Measurements from ENCODE around the gene CD27. TPM values are rescaled to one million over a fixed set of nuclear protein-coding genes. Genes with fewer than 3 reads are reported as not detected.
"Not testable (repeated sequence)": the region's sequence is repeated elsewhere in the genome, so short reads cannot be mapped to it uniquely, and the experiment has no call there.

Gene CD27
- total RNA-seq, 1 donor from 2014 or later, result not detected

DNA sequence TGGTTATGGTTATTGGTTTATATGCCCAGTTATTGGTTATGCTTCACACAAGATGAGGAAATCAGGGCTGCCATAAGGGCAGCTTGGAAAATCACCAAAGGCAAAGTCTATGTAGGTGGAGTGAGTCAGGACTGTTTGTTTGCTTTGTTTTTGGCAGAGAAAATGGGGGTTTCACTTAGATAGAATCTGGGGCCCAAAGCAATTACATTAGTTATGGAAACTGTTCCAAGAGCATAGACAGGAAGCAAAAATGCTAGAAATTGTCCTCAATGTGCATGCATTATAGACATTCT, 23.5 kb downstream of the CD27 start:
- peaks cover 14 to 24% (median 22%) of the 10 kb centered on the region in 3 donors for H3K4me1 ChIP-seq (ENCODE audit: control insufficient read depth in 3 of 3, insufficient read depth in 3 of 3, low read length in 3 of 3)
- no peak overlapping the region for H3K27ac ChIP-seq (ENCODE audit: low read depth, low read length)
- no peaks in the 10 kb centered on the region for H3K9me3 ChIP-seq (ENCODE audit: control insufficient read depth in 3 of 3, low read length in 3 of 3)
- H3K4me3 ChIP-seq (ENCODE audit: low read length in 3 of 3), result no peak overlapping the region
- H3K36me3 ChIP-seq (ENCODE audit: control insufficient read depth in 3 of 3, insufficient read depth in 3 of 3, low read length in 3 of 3), result peaks cover 21 to 33% (median 23%) of the 10 kb centered on the region in 3 donors
- H3K27me3 ChIP-seq (ENCODE audit: control insufficient read depth in 3 of 3, insufficient read depth in 3 of 3, low read length in 3 of 3), result no peaks in the 10 kb centered on the region
- no peak overlapping the region for H3K9ac ChIP-seq (ENCODE audit: low read depth in 1 of 3, low read length in 3 of 3)

DNA sequence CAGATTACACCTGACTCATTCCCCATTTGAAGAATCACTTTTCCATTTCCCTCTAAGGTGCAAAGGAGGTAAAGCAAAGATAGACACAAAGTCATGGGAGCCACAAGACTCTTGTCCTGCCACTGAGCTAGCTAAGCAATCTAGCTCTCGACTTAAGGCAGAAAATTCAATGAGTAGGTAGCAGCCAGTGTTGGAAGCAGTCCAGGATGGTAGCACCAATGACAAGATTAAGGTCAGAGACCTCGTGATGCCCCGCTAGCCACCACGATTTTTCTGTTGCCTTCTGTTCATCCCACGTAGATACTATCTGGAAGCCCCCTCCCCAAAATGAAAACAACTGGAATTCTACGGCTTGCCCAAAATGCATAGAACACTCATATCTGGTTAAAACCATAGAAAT, 24.3 kb downstream of the CD27 start:
- Histone ChIP-seq H3K9ac (ENCODE audit: low read depth in 1 of 3, low read length in 3 of 3) (peak overlapping the region in 2 of 3 donors; percentile 2 to 81), H3K4me3 (ENCODE audit: low read length in 3 of 3) (peak overlapping the region in 2 of 3 donors; percentile 66 to 93), H3K4me1 (ENCODE audit: control insufficient read depth in 3 of 3, insufficient read depth in 3 of 3, low read length in 3 of 3) (peaks cover 14 to 24% (median 22%) of the 10 kb centered on the region in 3 donors), H3K27me3 (ENCODE audit: control insufficient read depth in 3 of 3, insufficient read depth in 3 of 3, low read length in 3 of 3) (no peaks in the 10 kb centered on the region), H3K36me3 (ENCODE audit: control insufficient read depth in 3 of 3, insufficient read depth in 3 of 3, low read length in 3 of 3) (peaks cover 15 to 25% (median 18%) of the 10 kb centered on the region in 3 donors), H3K9me3 (ENCODE audit: control insufficient read depth in 3 of 3, low read length in 3 of 3) (no peaks in the 10 kb centered on the region), H3K27ac (ENCODE audit: low read depth, low read length) (peak overlapping the region; percentile 86)

GRCh38 chr12:6469609-6470374, 25.0 kb downstream of the CD27 start:
- peak overlapping the region; percentile 66 to 93 (median 78) for H3K4me3 ChIP-seq (ENCODE audit: low read length in 3 of 3)
- H3K36me3 ChIP-seq (ENCODE audit: control insufficient read depth in 3 of 3, insufficient read depth in 3 of 3, low read length in 3 of 3), result peaks cover 8 to 18% (median 11%) of the 10 kb centered on the region in 3 donors
- H3K27ac ChIP-seq (ENCODE audit: low read depth, low read length), result peak overlapping the region; percentile 86
- no peaks in the 10 kb centered on the region for H3K27me3 ChIP-seq (ENCODE audit: control insufficient read depth in 3 of 3, insufficient read depth in 3 of 3, low read length in 3 of 3)
- no peaks in the 10 kb centered on the region for H3K9me3 ChIP-seq (ENCODE audit: control insufficient read depth in 3 of 3, low read length in 3 of 3)
- H3K9ac ChIP-seq (ENCODE audit: low read depth in 1 of 3, low read length in 3 of 3), result peak overlapping the region; percentile 81 to 90 (median 84)
- peaks cover 14 to 24% (median 22%) of the 10 kb centered on the region in 3 donors for H3K4me1 ChIP-seq (ENCODE audit: control insufficient read depth in 3 of 3, insufficient read depth in 3 of 3, low read length in 3 of 3)

DNA sequence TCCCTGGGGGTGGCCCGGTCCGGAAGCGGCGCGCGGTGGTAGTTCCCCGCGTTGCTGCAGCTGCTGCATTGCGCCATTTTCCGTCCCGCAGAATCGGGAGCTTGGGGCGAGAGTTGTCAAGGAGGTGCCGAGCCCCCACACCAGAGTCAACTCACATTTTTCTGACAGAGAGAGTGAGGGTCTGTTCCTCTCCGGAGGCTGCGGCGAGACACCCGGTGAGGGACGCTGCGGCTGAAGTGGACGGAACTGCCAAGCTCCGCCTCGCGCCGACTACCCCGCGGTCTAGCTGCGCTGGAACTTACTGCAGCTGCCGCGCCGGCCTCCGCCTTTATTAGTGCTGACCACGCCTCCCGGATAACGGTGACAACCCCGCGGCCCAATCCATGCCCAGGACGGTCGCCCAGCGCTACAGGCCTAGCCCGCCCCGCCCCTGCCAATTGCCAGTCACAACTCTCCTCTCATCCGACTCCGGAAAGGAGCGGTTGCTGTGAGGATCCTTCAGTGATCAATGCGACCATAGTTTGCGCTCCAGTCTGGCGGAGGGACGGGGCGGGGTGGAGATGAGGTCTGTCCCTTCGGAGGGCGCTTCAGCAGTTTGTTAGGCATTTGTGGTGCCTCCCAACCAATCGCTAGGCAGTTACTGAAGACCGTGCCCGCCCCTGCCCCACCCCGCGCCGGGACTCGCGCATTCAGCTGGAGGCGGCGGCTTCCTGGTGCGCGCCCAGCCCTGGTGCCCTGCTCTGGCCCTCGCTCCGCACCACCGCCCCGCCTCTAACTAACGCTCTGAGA, 25.8 kb downstream of the CD27 start, which contains the start of gene VAMP1:
Gene VAMP1 (minus strand): TSS at position 303 of the 789 bp plus-strand sequence. CDS start 146 bp downstream, at position 157.
- Histone ChIP-seq H3K9me3 (ENCODE audit: control insufficient read depth in 3 of 3, low read length in 3 of 3) (no peaks in the 10 kb centered on the region), H3K4me1 (ENCODE audit: control insufficient read depth in 3 of 3, insufficient read depth in 3 of 3, low read length in 3 of 3) (peaks cover 14 to 24% (median 22%) of the 10 kb centered on the region in 3 donors), H3K27me3 (ENCODE audit: control insufficient read depth in 3 of 3, insufficient read depth in 3 of 3, low read length in 3 of 3) (no peaks in the 10 kb centered on the region), H3K27ac (ENCODE audit: low read depth, low read length) (peak within 1 kb of the TSS; percentile 86), H3K4me3 (ENCODE audit: low read length in 3 of 3) (peak within 1 kb of the TSS; percentile 66 to 93 (median 78)), H3K36me3 (ENCODE audit: control insufficient read depth in 3 of 3, insufficient read depth in 3 of 3, low read length in 3 of 3) (peaks cover 3 to 12% (median 9%) of the 10 kb centered on the region in 3 donors), H3K9ac (ENCODE audit: low read depth in 1 of 3, low read length in 3 of 3) (peak within 1 kb of the TSS; percentile 81 to 90 (median 86))

GRCh38 chr12:6471989-6472360, 27.2 kb downstream of the CD27 start:
- Histone ChIP-seq H3K9ac (ENCODE audit: low read depth in 1 of 3, low read length in 3 of 3) (no peak overlapping the region), H3K9me3 (ENCODE audit: control insufficient read depth in 3 of 3, low read length in 3 of 3) (no peaks in the 10 kb centered on the region), H3K27me3 (ENCODE audit: control insufficient read depth in 3 of 3, insufficient read depth in 3 of 3, low read length in 3 of 3) (no peaks in the 10 kb centered on the region), H3K4me3 (ENCODE audit: low read length in 3 of 3) (no peak overlapping the region), H3K27ac (ENCODE audit: low read depth, low read length) (no peak overlapping the region), H3K36me3 (ENCODE audit: control insufficient read depth in 3 of 3, insufficient read depth in 3 of 3, low read length in 3 of 3) (no peaks in the 10 kb centered on the region), H3K4me1 (ENCODE audit: control insufficient read depth in 3 of 3, insufficient read depth in 3 of 3, low read length in 3 of 3) (peaks cover 14 to 24% (median 22%) of the 10 kb centered on the region in 3 donors)

GRCh38 chr12:6472491-6472890, 27.7 kb downstream of the CD27 start:
- peaks cover 14 to 24% (median 22%) of the 10 kb centered on the region in 3 donors for H3K4me1 ChIP-seq (ENCODE audit: control insufficient read depth in 3 of 3, insufficient read depth in 3 of 3, low read length in 3 of 3)
- H3K9ac ChIP-seq (ENCODE audit: low read depth in 1 of 3, low read length in 3 of 3), result no peak overlapping the region
- H3K4me3 ChIP-seq (ENCODE audit: low read length in 3 of 3), result no peak overlapping the region
- no peaks in the 10 kb centered on the region for H3K27me3 ChIP-seq (ENCODE audit: control insufficient read depth in 3 of 3, insufficient read depth in 3 of 3, low read length in 3 of 3)
- H3K36me3 ChIP-seq (ENCODE audit: control insufficient read depth in 3 of 3, insufficient read depth in 3 of 3, low read length in 3 of 3), result no peaks in the 10 kb centered on the region
- H3K27ac ChIP-seq (ENCODE audit: low read depth, low read length), result no peak overlapping the region
- no peaks in the 10 kb centered on the region for H3K9me3 ChIP-seq (ENCODE audit: control insufficient read depth in 3 of 3, low read length in 3 of 3)

DNA sequence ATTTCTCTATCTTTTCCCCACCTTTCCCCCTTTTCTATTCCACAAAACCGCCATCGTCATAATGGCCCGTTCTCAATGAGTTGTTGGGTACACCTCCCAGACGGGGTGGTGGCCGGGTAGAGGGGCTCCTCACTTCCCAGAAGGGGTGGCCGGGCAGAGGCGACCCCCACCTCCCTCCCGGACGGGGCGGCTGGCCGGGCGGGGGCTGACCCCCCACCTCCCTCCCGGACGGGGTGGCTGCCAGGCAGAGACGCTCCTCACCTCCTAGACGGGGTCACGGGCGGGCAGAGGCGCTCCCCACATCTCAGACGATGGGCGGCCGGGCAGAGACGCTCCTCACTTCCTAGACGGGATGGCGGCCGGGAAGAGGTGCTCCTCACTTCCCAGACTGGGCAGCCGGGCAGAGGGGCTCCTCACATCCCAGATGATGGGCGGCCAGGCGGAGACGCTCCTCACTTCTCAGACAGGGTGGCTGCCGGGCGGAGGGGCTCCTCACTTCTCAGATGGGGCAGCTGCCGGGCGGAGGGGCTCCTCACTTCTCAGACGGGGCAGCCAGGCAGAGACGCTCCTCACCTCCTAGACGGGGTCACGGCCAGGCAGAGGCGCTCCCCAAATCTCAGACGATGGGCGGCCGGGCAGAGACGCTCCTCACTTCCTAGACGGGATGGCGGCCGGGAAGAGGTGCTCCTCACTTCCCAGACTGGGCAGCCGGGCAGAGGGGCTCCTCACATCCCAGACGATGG, 30.6 kb downstream of the CD27 start:
- H3K9ac ChIP-seq (ENCODE audit: low read depth in 1 of 3, low read length in 3 of 3); H3K27me3 ChIP-seq (ENCODE audit: control insufficient read depth in 3 of 3, insufficient read depth in 3 of 3, low read length in 3 of 3); H3K27ac ChIP-seq (ENCODE audit: low read depth, low read length); H3K4me3 ChIP-seq (ENCODE audit: low read length in 3 of 3); H3K4me1 ChIP-seq (ENCODE audit: control insufficient read depth in 3 of 3, insufficient read depth in 3 of 3, low read length in 3 of 3); H3K36me3 ChIP-seq (ENCODE audit: control insufficient read depth in 3 of 3, insufficient read depth in 3 of 3, low read length in 3 of 3); H3K9me3 ChIP-seq (ENCODE audit: control insufficient read depth in 3 of 3, low read length in 3 of 3): not testable (repeated sequence)

GRCh38 chr12:6476489-6476888, 31.7 kb downstream of the CD27 start:
- no peaks in the 10 kb centered on the region for H3K4me1 ChIP-seq (ENCODE audit: control insufficient read depth in 3 of 3, insufficient read depth in 3 of 3, low read length in 3 of 3)
- H3K27me3 ChIP-seq (ENCODE audit: control insufficient read depth in 3 of 3, insufficient read depth in 3 of 3, low read length in 3 of 3), result no peaks in the 10 kb centered on the region
- no peak overlapping the region for H3K4me3 ChIP-seq (ENCODE audit: low read length in 3 of 3)
- no peaks in the 10 kb centered on the region for H3K9me3 ChIP-seq (ENCODE audit: control insufficient read depth in 3 of 3, low read length in 3 of 3)
- H3K27ac ChIP-seq (ENCODE audit: low read depth, low read length), result no peak overlapping the region
- H3K9ac ChIP-seq (ENCODE audit: low read depth in 1 of 3, low read length in 3 of 3), result no peak overlapping the region
- no peaks in the 10 kb centered on the region for H3K36me3 ChIP-seq (ENCODE audit: control insufficient read depth in 3 of 3, insufficient read depth in 3 of 3, low read length in 3 of 3)

DNA sequence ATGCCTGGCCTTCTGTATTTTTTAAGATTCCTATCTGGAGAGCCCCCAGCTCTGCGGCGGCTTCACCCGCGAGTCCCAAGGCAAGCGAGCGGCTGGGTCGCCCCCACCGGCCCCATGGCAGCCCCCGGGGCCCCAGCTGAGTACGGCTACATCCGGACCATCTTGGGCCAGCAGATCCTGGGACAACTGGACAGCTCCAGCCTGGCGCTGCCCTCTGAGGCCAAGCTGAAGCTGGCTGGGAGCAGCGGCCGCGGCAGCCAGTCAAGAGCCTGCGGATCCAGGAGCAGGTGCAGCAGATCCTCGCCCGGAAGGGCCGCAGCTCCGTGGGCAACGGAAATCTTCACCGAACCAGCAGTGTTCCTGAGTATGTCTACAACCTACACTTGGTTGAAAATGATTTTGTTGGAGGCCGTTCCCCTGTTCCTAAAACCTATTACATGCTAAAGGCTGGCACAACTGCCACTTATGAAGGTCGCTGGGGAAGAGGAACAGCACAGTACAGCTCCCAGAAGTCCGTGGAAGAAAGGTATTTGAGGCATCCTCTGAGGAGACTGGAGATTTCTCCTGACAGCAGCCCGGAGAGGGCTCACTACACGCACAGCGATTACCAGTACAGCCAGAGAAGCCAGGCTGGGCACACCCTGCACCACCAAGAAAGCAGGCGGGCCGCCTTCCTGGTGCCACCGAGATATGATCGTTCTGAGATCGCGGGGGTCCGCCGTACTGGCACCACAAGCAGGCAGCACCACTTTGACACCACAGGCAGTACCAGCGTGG, 33.0 kb downstream of the CD27 start:
- H3K36me3 ChIP-seq (ENCODE audit: control insufficient read depth in 3 of 3, insufficient read depth in 3 of 3, low read length in 3 of 3); H3K9me3 ChIP-seq (ENCODE audit: control insufficient read depth in 3 of 3, low read length in 3 of 3); H3K9ac ChIP-seq (ENCODE audit: low read depth in 1 of 3, low read length in 3 of 3); H3K27me3 ChIP-seq (ENCODE audit: control insufficient read depth in 3 of 3, insufficient read depth in 3 of 3, low read length in 3 of 3); H3K27ac ChIP-seq (ENCODE audit: low read depth, low read length); H3K4me3 ChIP-seq (ENCODE audit: low read length in 3 of 3); H3K4me1 ChIP-seq (ENCODE audit: control insufficient read depth in 3 of 3, insufficient read depth in 3 of 3, low read length in 3 of 3): not testable (repeated sequence)

Measured in skeletal muscle tissue (tissue), 4 donors.